IMR-90 (cell line): ENCODE results near the gene TTLL4. TPM values are rescaled to one million over a fixed set of nuclear protein-coding genes. Genes with fewer than 3 reads are reported as not detected.

Source experiments
- ATAC-seq: fragments of 200-7000 bp; cut with Tn5 transposase; 2 replicates; pipeline ENCODE4 v1.9.1; 2020; ENCODE audit warnings: low read depth, mild to moderate bottlenecking, moderate library complexity
- BruUV-seq: library from RNA; stranded (reverse); fragments of 400-500 nt; replicated peaks from 2 replicates; lab custom pipeline; 2021; lab: Mats Ljungman, UMichigan
- CTCF ChIA-PET: fragments of 300-600 bp; formaldehyde crosslinking; extraction: SDS; loops from one replicate; lab custom pipeline; 2021; ENCODE audit warnings: antibody characterized with exemption; lab: Yijun Ruan, JAX
- POLR2A ChIA-PET: fragments of 300-600 bp; sonication (Branson Sonifier 250); formaldehyde crosslinking; loops from one replicate; lab custom pipeline; 2022; ENCODE audit warnings: antibody characterized with exemption; ENCODE audit not compliant: unreplicated experiment; lab: Charles Lee
- DNase-seq: peaks from one replicate; pipeline ENCODE4 v3.0.0; 2013
- H2AFZ ChIP-seq: replicated peaks from 2 replicates; pipeline ENCODE3; 2013; ENCODE audit warnings: low read length, mild to moderate bottlenecking; ENCODE audit not compliant: poor library complexity
- H2AK5ac ChIP-seq: 2 replicates; pipeline ENCODE4 v1.6.1; 2013; ENCODE audit warnings: low read depth, low read length, inconsistent platforms
- H2AK9ac ChIP-seq: replicated peaks from 2 replicates; pipeline ENCODE3; 2013; ENCODE audit warnings: mild to moderate bottlenecking, low read depth, low read length, moderate library complexity; ENCODE audit not compliant: poor library complexity
- H2BK120ac ChIP-seq: 2 replicates; pipeline ENCODE4 v1.6.1; 2013; ENCODE audit warnings: low read depth, low read length, inconsistent platforms
- H2BK15ac ChIP-seq: 3 replicates; pipeline ENCODE4 v1.6.1; 2013; ENCODE audit warnings: low read depth, low read length, inconsistent platforms
- H2BK20ac ChIP-seq: 2 replicates; pipeline ENCODE4 v1.6.1; 2013; ENCODE audit warnings: low read depth, mild to moderate bottlenecking, inconsistent platforms, low read length, moderate library complexity
- H2BK5ac ChIP-seq: 2 replicates; pipeline ENCODE4 v1.6.1; 2013; ENCODE audit warnings: mild to moderate bottlenecking, low read depth, low read length, inconsistent platforms; ENCODE audit not compliant: poor library complexity, severe bottlenecking
- H3K14ac ChIP-seq: replicated peaks from 2 replicates; pipeline ENCODE4 v1.6.1; 2013; ENCODE audit warnings: low read depth, low read length, inconsistent platforms
- H3K18ac ChIP-seq: 2 replicates; pipeline ENCODE4 v1.6.1; 2013; ENCODE audit warnings: low read depth, low read length, control low read depth
- H3K23ac ChIP-seq: 2 replicates; pipeline ENCODE4 v1.6.1; 2013; ENCODE audit warnings: low read depth, low read length, inconsistent platforms
- H3K27ac ChIP-seq: 2 replicates; pipeline ENCODE4 v1.5.1; 2013; ENCODE audit warnings: mild to moderate bottlenecking, control low read depth, low read length; ENCODE audit not compliant: insufficient read depth
- H3K27me3 ChIP-seq: 2 replicates; pipeline ENCODE4 v1.6.1; 2013; ENCODE audit warnings: low read length; ENCODE audit not compliant: control insufficient read depth, insufficient read depth
- H3K36me3 ChIP-seq: 2 replicates; pipeline ENCODE4 v1.6.1; 2013; ENCODE audit warnings: low read length, mixed read lengths; ENCODE audit not compliant: control insufficient read depth, insufficient read depth
- H3K4ac ChIP-seq: 2 replicates; pipeline ENCODE4 v1.6.1; 2013; ENCODE audit warnings: low read depth, low read length, inconsistent platforms
- H3K4me1 ChIP-seq: 2 replicates; pipeline ENCODE4 v1.6.1; 2013; ENCODE audit warnings: low read length, mixed read lengths; ENCODE audit not compliant: control insufficient read depth, insufficient read depth
- H3K4me2 ChIP-seq: 2 replicates; pipeline ENCODE4 v1.6.1; 2013; ENCODE audit warnings: low read depth, mild to moderate bottlenecking, control low read depth, low read length, moderate library complexity
- H3K4me3 ChIP-seq: 2 replicates; pipeline ENCODE4 v1.5.1; 2013; ENCODE audit warnings: low read depth, mild to moderate bottlenecking, control low read depth, low read length, moderate library complexity; ENCODE audit not compliant: insufficient read depth
- H3K56ac ChIP-seq: 2 replicates; pipeline ENCODE4 v1.6.1; 2013; ENCODE audit warnings: low read length, inconsistent platforms; ENCODE audit not compliant: insufficient read depth; ENCODE audit errors: extremely low read depth
- H3K79me1 ChIP-seq, 2 experiments: 2 replicates each; pipeline ENCODE4 v1.6.1; 2013; ENCODE audit warnings: low read length in 2 of 2, inconsistent platforms in 1 of 2, low read depth in 1 of 2
- H3K9ac ChIP-seq: 2 replicates; pipeline ENCODE4 v1.6.1; 2013; ENCODE audit warnings: low read depth, low read length, control low read depth
- H3K9me1 ChIP-seq: 2 replicates; pipeline ENCODE4 v1.6.1; 2013; ENCODE audit warnings: low read length, inconsistent platforms; ENCODE audit not compliant: insufficient read depth
- H3K9me3 ChIP-seq: 2 replicates; pipeline ENCODE4 v1.6.1; 2013; ENCODE audit warnings: low read length; ENCODE audit not compliant: control insufficient read depth, insufficient read depth
- H4K20me1 ChIP-seq: 2 replicates; pipeline ENCODE4 v1.6.1; 2013; ENCODE audit warnings: low read length, inconsistent platforms; ENCODE audit not compliant: insufficient read depth
- H4K5ac ChIP-seq: 2 replicates; pipeline ENCODE4 v1.6.1; 2013; ENCODE audit warnings: mild to moderate bottlenecking, low read depth, low read length, control low read depth
- H4K8ac ChIP-seq, 2 experiments: 2 replicates each; pipeline ENCODE4 v1.6.1; 2013; ENCODE audit warnings: low read depth in 2 of 2, low read length in 2 of 2, control low read depth in 1 of 2, inconsistent platforms in 1 of 2
- H4K91ac ChIP-seq: 2 replicates; pipeline ENCODE4 v1.6.1; 2013; ENCODE audit warnings: low read depth, low read length, inconsistent platforms; ENCODE audit not compliant: insufficient read depth
- BHLHE40 ChIP-seq: fragments of 150-350 bp; IDR thresholded peaks from 2 replicates; pipeline ENCODE4 v1.6.1; 2016; ENCODE audit warnings: mild to moderate bottlenecking, low read depth, low read length
- CEBPB ChIP-seq: IDR thresholded peaks from 2 replicates; pipeline ENCODE4 v1.6.1; 2012; ENCODE audit warnings: low read depth, low read length, improper control_type of control experiment
- CHD1 ChIP-seq: IDR thresholded peaks from 2 replicates; pipeline ENCODE4 v1.6.1; 2012; ENCODE audit warnings: low read depth, low read length, improper control_type of control experiment
- CTCF ChIP-seq: conservative IDR thresholded peaks from 2 replicates; pipeline ENCODE4 v1.5.1; 2012; ENCODE audit warnings: mild to moderate bottlenecking, low read depth, low read length, improper control_type of control experiment
- ELK1 ChIP-seq: fragments of 150-350 bp; IDR thresholded peaks from 2 replicates; pipeline ENCODE4 v1.6.1; 2016; ENCODE audit warnings: low read depth, mild to moderate bottlenecking, low read length, moderate library complexity, borderline replicate concordance
- FOS ChIP-seq: fragments of 150-350 bp; IDR thresholded peaks from 2 replicates; pipeline ENCODE4 v1.6.1; 2016; ENCODE audit warnings: low read depth, low read length
- MAFK ChIP-seq: IDR thresholded peaks from 2 replicates; pipeline ENCODE4 v1.6.1; 2012; ENCODE audit warnings: low read depth, low read length, improper control_type of control experiment
- MAZ ChIP-seq: IDR thresholded peaks from 2 replicates; pipeline ENCODE4 v1.6.1; 2012; ENCODE audit warnings: low read depth, mild to moderate bottlenecking, low read length, improper control_type of control experiment, moderate library complexity, borderline replicate concordance
- MXI1 ChIP-seq: IDR thresholded peaks from 2 replicates; pipeline ENCODE4 v1.6.1; 2012; ENCODE audit warnings: low read depth, mild to moderate bottlenecking, low read length, moderate library complexity, borderline replicate concordance
- NFE2L2 ChIP-seq: fragments of 150-350 bp; IDR thresholded peaks from 2 replicates; pipeline ENCODE4 v1.6.1; 2016; ENCODE audit warnings: low read depth, mild to moderate bottlenecking, low read length
- POLR2A ChIP-seq: IDR thresholded peaks from 2 replicates; pipeline ENCODE4 v1.6.1; 2012; ENCODE audit warnings: mild to moderate bottlenecking, low read depth, low read length
- RAD21 ChIP-seq: IDR thresholded peaks from 2 replicates; pipeline ENCODE4 v1.6.1; 2012; ENCODE audit warnings: low read length, improper control_type of control experiment
- RCOR1 ChIP-seq: IDR thresholded peaks from 2 replicates; pipeline ENCODE4 v1.6.1; 2012; ENCODE audit warnings: mild to moderate bottlenecking, low read length, improper control_type of control experiment; ENCODE audit not compliant: insufficient replicate concordance
- RFX5 ChIP-seq: IDR thresholded peaks from 2 replicates; pipeline ENCODE4 v1.8.0; 2012; ENCODE audit warnings: low read depth, mild to moderate bottlenecking, low read length, moderate library complexity
- SMC3 ChIP-seq: fragments of 150-350 bp; IDR thresholded peaks from 2 replicates; pipeline ENCODE4 v1.6.1; 2016; ENCODE audit warnings: low read depth, mild to moderate bottlenecking, antibody characterized with exemption, low read length, moderate library complexity
- USF2 ChIP-seq: fragments of 150-350 bp; IDR thresholded peaks from 2 replicates; pipeline ENCODE4 v1.6.1; 2017; ENCODE audit warnings: mild to moderate bottlenecking, antibody characterized with exemption, low read length, low read depth
- WGBS, 2 experiments: methylation state at CpG; one replicate each; pipeline versions ENCODE4 v1.1.5 to v1.1.7; 2013; ENCODE audit warnings: missing lambda C conversion rate in 2 of 2; ENCODE audit not compliant: insufficient read length in 1 of 2; ENCODE audit errors: extremely low coverage in 2 of 2; 5-methylcytosine and 5-hydroxymethylcytosine counted together
- dilution Hi-C: fragments of 300-500 bp; cut with HindIII; formaldehyde crosslinking; loops from one replicate; pipeline ENCODE4 v1.14.3; 2018; ENCODE audit warnings: low sequenced_read_pairs; ENCODE audit not compliant: unreplicated experiment
- in situ Hi-C: fragments of 300-500 bp; cut with MboI; formaldehyde crosslinking; loops from 3 replicates; pipeline ENCODE4 v1.14.3; 2019; ENCODE audit warnings: low sequenced_read_pairs, inconsistent platforms, mixed read lengths
- intact Hi-C: fragments of 100-400 bp; cut with micrococcal nuclease; formaldehyde crosslinking; loops from 2 replicates; pipeline ENCODE4 v1.10.0; 2022
- polyA plus RNA-seq, 3 experiments: library from polyadenylated mRNA; depleted of rRNA; stranded (reverse); fragments of >200 nt; gene quantifications; 2 replicates each; pipeline ENCODE4 v1.2.3, GENCODE V29; 2012; ENCODE audit warnings: low replicate concordance in 1 of 3
- total RNA-seq: library from RNA; depleted of rRNA; stranded (reverse); fragments of >200 nt; gene quantifications from 2 replicates; pipeline ENCODE4 v1.2.3, GENCODE V29; 2012

Gene TTLL4
- total and polyA plus RNA-seq, 2 of the 4 experiments (the other 2 are of a cell fraction), result 9.0 to 22.9 TPM

GRCh38 chr2:218804817-218805216, 94.2 kb downstream of the TTLL4 start:
- ChIA-PET POLR2A (no interaction called here), CTCF (no interaction called here)
- Histone ChIP-seq H2AK9ac (no peak overlapping the region), H2BK20ac (no peak overlapping the region), H2AFZ (no peak overlapping the region), H3K4me3 (no peak overlapping the region), H3K14ac (no peak overlapping the region), H3K4me1 (peaks cover 3% of the 10 kb centered on the region), H4K5ac (no peak overlapping the region), H4K20me1 (no peaks in the 10 kb centered on the region), H3K4ac (no peak overlapping the region), H3K36me3 (no peaks in the 10 kb centered on the region), H3K18ac (no peak overlapping the region), H3K56ac (no peak overlapping the region), H4K8ac (no peak overlapping the region), H3K79me1 (no peaks in the 10 kb centered on the region; a peak in 1 of 4 replicates), H2BK120ac (no peak overlapping the region), H2BK15ac (no peak overlapping the region), H3K23ac (no peak overlapping the region), H2AK5ac (no peak overlapping the region), H3K27ac (no peak overlapping the region), H3K9me3 (no peaks in the 10 kb centered on the region), H3K9ac (no peak overlapping the region), H3K9me1 (peaks cover 5% of the 10 kb centered on the region; the same call in 1 of the 2 replicates), H3K27me3 (no peaks in the 10 kb centered on the region), H2BK5ac (no peak overlapping the region), H4K91ac (no peak overlapping the region), H3K4me2 (no peak overlapping the region)
- TF ChIP-seq BHLHE40 (no peak), MXI1 (no peak), RAD21 (no peak), POLR2A (no peak), ELK1 (no peak), RFX5 (no peak), CEBPB (no peak), FOS (no peak), MAFK (no peak), USF2 (no peak), CHD1 (no peak), SMC3 (no peak), CTCF (no peak), MAZ (no peak), RCOR1 (no peak), NFE2L2 (no peak)
- DNase-seq (no peak), ATAC-seq (no peak)
- no CpG with 5 or more reads among the region's 1 CpG for WGBS, 2 experiments
- dilution Hi-C loops (no loop called here), in situ Hi-C loops (no loop called here), intact Hi-C loops (loop anchor here (5.0 kb wide), 1 partner anchor 73 kb away; no protein-coding TSS in a partner anchor)
- no TSS peak for BruUV-seq
